Measurements from ENCODE around the gene HOOK2.
A peak's percentile ranks its signal among the peaks of the same experiment; 100 is the strongest.

The HOOK2 gene

DNA sequence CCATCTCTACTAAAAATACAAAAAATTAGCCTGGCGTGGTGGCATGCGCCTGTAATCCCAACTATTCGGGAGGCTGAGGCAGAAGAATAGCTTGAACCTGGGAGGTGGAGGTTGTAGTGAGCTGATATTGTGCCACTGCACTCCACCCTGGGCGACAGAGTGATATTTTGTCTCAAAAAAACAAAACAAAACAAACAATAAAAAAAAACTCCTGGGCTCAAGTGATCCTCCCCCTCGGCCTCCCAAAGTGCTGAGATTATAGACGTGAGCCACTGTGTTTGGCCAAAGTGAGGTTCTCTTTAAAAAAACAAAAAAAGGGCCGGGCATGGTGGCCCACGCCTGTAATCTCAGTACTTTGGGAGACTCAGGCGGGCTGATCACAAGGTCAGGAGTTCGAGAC is 12.1 kb upstream of the HOOK2 start:
- TF ChIP-seq, protein P1, sequence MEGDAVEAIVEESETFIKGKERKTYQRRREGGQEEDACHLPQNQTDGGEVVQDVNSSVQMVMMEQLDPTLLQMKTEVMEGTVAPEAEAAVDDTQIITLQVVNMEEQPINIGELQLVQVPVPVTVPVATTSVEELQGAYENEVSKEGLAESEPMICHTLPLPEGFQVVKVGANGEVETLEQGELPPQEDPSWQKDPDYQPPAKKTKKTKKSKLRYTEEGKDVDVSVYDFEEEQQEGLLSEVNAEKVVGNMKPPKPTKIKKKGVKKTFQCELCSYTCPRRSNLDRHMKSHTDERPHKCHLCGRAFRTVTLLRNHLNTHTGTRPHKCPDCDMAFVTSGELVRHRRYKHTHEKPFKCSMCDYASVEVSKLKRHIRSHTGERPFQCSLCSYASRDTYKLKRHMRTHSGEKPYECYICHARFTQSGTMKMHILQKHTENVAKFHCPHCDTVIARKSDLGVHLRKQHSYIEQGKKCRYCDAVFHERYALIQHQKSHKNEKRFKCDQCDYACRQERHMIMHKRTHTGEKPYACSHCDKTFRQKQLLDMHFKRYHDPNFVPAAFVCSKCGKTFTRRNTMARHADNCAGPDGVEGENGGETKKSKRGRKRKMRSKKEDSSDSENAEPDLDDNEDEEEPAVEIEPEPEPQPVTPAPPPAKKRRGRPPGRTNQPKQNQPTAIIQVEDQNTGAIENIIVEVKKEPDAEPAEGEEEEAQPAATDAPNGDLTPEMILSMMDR (IDR thresholded peaks at IDR 0.05; ENCODE audit: borderline replicate concordance, insufficient read depth, low read depth, low read length), result no peak
- no peak overlapping the region for H3K4me3 ChIP-seq (ENCODE audit: low read depth, low read length)

DNA sequence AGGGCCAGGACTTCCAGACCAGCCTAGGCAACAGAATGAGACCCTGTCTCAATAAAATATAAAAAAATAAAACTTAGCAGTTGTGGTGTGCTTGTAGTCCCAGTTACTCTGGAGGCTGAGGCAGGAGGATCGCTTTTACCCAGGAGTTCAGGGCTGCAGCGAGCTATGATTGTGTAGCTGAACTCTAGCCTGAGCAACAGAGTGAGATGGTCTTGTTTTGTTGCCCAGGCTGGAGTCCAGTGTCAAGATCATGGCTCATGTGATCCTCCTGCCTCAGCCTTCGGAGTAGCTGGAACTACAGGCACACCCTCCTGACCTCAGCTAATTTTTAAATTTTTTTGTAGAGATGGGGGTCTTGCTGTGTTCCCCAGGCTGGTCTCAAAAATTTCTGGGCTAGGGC is 11.6 kb upstream of the HOOK2 start:
- TF ChIP-seq, protein P1 (IDR thresholded peaks at IDR 0.05; ENCODE audit: borderline replicate concordance, insufficient read depth, low read depth, low read length), result no peak
- no peak overlapping the region for H3K4me3 ChIP-seq (ENCODE audit: low read depth, low read length)

- TF ChIP-seq, protein P1 (IDR thresholded peaks at IDR 0.05; ENCODE audit: borderline replicate concordance, insufficient read depth, low read depth, low read length), result no peak
- no peak overlapping the region for H3K4me3 ChIP-seq (ENCODE audit: low read depth, low read length)
Measured at GRCh38 chr19:12786141-12786870, 11.0 kb upstream of the HOOK2 start.

DNA sequence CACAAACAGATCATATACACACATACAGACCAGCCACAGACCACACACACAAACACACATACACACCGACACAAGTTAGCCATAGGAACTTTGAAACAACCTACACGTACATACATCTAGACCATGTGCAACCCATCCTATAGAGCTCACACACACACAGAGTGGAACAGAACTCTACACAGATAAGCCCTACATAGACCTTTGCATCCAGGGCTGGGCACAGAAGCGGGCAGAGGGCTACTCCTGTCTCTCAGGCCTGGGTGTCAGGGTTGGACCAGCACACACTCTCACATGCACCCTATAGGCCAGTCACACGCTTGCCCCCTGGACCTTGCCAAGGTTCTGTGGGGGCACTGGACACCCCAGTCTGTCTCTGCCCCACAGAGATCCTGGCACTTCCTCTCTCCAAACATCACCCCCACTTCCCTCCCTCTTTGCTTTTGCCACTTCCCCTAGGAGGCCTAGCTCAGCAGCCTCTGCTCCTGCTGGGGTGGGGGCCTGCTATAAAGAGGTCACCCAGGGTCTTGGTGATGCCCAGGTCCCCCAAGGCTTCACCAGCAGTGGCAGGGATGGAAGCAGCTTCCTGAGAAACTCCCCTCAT is 10.2 kb upstream of the HOOK2 start:
- peak overlapping the region; percentile 15 for H3K4me3 ChIP-seq (ENCODE audit: low read depth, low read length)
- TF ChIP-seq, protein P1 (IDR thresholded peaks at IDR 0.05; ENCODE audit: borderline replicate concordance, insufficient read depth, low read depth, low read length), result no peak

GRCh38 chr19:12784871-12785430 is 9.6 kb upstream of the HOOK2 start:
- TF ChIP-seq, protein P1 (IDR thresholded peaks at IDR 0.05; ENCODE audit: borderline replicate concordance, insufficient read depth, low read depth, low read length), result no peak
- no peak overlapping the region for H3K4me3 ChIP-seq (ENCODE audit: low read depth, low read length)

DNA sequence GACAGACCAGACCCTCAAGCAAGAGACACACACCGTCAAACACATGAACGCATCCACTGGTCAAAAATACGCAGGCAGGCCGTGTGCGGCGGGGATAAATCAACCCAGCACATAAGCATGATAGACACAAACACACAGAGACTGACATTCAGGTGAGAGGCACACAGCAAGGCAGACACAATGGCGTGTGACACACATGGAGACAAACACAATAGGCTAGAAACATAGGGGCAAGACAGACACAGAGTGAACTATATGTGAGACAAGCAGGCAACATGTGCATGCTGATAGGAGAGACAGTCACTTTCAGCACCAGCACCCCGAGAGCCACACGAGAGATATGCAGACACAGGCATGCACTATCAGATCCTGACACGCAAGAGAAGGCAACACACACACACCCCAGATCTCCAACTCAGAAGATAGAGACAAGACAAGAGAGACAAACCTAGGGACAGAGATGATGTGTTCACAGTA is 9.1 kb upstream of the HOOK2 start:
- no peak overlapping the region for H3K4me3 ChIP-seq (ENCODE audit: low read depth, low read length)
- TF ChIP-seq, protein P1 (IDR thresholded peaks at IDR 0.05; ENCODE audit: borderline replicate concordance, insufficient read depth, low read depth, low read length), result no peak
